HG03457 (cell line): ENCODE measurements around the gene GOLGA6L1.
"Not testable (repeated sequence)": the region's sequence is repeated elsewhere in the genome, so short reads cannot be mapped to it uniquely, and the experiment has no call there.

Source experiments
- ATAC-seq: cut with Tn5 transposase; IDR thresholded peaks from one replicate; pipeline ENCODE4 v1.9.1; 2021; ENCODE audit warnings: moderate number of reproducible peaks; ENCODE audit not compliant: unreplicated experiment

The GOLGA6L1 gene, protein sequence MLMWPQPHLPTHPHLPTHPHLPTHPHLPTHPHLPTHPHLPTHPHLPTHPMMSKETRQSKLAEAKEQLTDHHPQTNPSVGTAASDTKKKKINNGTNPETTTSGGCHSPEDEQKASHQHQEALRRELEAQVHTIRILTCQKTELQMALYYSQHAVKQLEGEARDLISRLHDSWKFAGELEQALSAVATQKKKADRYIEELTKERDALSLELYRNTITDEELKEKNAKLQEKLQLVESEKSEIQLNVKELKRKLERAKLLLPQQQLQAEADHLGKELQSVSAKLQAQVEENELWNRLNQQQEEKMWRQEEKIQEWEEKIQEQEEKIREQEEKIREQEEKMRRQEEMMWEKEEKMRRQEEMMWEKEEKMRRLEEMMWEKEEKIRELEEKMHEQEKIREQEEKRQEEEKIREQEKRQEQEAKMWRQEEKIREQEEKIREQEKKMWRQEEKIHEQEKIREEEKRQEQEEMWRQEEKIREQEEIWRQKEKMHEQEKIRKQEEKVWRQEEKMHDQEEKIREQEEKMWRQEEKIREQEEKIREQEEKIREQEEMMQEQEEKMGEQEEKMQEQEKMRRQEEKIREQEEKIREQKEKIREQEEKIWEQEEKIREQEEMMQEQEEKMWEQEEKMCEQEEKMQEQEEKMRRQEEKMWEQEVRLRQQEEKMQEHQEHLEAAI

DNA sequence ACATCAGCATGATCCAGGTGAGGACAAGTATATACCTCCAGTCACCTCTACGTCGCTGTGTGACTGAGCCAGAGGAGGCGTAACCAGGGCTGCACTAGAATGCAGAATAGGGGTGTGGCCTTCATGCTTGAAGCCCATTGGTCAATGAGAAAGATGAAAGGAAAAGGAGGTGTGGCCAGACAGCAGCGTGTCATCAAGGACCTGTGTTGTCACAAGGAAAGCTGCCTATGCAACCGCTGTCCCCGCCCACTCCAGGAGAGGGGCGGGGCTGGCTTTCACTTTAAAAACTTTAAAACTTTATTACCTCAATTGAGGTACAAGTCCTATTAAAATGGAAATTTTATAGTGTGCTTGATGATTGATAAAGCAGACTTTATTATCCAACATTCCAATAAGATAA, at the start of gene GOLGA6L1:
TSS of gene GOLGA6L1 (minus strand) at position 101 of the 400 bp plus-strand sequence. CDS start at position 10, 91 bp downstream.
- ATAC-seq = not testable (repeated sequence)

DNA sequence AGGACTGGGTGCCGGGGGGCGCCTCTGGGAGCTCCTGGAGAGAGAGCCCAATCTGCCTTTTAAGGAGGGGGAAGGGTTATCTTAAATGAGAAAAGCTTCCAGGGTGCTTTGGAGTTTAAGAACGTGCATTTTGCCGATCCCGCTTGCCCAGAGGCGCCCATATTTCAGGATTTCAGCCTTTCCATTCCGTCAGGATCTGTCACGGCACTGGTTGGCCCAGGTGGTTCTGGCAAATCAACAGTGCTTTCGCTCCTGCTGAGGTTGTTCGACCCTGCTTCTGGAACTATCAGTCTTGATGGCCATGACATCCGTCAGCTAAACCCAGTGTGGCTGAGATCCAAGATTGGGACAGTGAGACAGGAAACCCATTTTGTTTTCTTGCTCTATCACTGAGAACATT, 44.6 kb upstream of the GOLGA6L1 start:
- ATAC-seq = not testable (repeated sequence)

DNA sequence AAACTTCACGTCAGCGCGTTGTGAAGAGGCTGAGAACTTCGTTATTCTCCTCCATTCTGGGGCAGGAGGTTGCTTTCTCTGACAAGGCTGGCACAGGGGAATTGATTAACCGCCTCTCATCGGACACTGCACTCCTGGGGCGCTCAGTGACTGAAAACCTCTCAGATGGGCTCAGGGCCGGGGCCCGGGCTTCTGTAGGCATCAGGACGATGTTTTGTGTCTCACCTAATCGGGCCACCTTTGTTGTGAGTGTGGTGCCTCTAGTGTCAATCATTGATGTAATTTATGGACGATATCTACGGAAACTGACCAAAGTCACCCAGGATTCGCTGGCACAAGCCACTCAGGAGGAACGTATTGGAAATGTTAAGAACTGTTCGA, 43.9 kb upstream of the GOLGA6L1 start:
- not testable (repeated sequence) for ATAC-seq

DNA sequence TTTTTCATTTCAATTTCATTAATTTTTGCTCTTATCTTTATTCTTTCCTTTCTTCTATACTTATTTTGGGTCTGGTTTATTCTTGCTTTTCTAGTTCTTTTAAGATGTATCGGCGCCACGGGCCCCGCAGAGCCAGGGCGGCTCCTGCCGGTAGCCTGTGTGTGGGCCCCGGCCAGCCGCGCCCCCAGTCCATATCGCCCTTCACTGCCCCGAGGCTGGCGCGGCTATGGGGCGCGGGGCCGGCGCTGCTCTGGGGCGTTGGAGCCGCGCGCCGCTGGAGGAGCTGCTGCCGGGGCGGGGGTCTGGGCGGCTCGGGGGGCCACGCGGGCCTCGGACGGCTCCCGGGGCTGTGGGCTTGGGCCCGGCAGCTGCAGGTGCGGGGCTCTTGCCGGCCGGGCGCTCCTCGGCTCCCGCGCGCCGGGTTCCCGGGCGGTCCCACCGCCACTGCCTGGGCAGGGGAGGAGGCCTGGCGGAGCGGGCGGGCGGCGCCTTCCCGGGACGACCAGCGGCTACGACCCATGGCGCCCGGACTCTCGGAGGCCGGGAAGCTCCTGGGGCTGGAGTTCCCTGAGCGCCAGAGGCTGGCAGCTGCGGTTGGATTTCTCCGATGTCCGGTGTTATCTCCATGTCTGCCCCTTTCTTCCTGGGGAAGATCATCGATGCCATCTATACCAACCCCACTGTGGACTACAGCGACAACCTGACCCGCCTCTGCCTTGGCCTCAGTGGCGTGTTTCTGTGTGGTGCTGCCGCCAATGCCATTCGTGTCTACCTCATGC, 43.3 kb upstream of the GOLGA6L1 start:
- not testable (repeated sequence) for ATAC-seq

DNA sequence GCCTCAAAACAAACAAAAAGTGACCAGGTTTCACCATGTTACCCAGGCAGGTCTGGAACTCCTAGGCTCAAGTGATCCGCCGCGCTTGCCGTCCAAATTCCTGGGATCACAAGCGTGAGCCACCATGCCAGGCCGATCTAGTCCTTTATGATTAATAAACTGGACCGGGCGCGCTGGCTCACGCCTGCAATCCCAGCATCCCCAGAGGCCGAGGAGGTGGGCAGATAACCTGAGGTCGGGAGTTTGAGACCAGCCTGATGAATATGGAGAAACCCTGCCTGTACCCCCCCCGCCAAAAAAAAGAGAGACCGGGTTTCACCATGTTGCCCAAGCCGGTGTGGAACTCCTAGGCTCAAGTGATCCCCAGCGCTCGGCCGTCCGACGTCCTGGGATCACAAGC, 40.1 kb upstream of the GOLGA6L1 start:
- not testable (repeated sequence) for ATAC-seq

DNA sequence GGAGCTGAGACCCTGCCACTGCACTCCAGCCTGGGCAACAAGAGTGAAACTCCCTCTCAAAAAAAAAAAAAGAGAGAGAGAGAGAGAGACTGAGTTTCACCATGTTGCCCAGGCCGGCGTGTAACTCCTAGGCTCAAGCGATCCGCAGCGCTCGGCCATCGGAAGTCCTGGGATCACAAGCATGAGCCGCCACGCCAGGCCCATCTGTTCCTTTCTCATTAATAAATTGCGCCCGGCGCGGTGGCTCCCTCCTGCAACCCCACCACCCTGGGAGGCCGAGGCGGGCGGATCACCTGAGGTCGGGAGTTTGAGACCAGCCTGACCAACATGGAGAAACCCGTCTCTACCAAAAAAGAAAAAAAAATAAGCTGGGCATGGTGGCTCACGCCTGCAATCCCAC, 39.0 kb upstream of the GOLGA6L1 start:
- not testable (repeated sequence) for ATAC-seq

DNA sequence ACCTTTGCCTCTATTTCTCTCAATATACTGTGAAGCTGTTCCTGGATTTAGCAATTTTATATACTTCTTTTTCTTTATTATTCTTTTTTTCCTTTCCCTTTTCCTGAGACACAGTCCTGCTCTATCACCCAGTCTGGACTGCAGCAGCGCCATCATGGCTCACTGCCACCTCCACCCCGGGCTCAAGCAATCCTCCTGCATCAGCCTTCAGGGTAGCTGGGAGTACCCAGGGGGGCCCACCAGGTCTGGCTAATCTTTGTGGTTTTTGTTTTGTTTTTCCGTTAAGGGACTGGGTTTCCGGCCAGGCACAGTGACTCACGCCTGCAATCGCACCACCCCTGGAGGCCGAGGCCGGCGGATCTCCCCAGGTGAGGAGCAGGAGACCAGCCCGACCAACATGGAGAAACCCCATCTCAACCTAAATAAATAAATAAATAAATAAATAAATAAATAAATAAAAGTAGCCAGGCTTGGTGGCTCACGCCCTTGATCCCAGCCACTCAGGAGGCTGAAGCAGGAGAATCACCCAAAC, 38.1 kb upstream of the GOLGA6L1 start:
- not testable (repeated sequence) for ATAC-seq

DNA sequence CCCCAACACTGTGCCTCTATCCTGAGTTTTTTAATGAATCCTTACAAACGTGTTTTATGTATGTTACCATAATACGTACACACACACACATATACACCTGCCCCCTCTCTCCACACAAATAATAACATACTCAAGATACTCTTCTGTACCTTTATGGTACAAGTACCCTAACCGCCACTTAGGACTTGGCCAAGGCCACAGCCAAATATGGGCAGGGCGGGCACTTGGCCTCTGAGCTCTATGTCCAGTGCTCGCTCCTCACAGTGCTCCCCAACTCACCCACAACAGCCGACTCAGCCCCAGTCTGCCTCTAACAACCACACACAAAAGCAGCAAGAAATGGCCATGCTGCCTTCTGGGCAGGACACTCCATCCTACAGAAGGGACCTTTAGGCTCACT, 3.8 kb downstream of the GOLGA6L1 start:
- ATAC-seq = not testable (repeated sequence)

DNA sequence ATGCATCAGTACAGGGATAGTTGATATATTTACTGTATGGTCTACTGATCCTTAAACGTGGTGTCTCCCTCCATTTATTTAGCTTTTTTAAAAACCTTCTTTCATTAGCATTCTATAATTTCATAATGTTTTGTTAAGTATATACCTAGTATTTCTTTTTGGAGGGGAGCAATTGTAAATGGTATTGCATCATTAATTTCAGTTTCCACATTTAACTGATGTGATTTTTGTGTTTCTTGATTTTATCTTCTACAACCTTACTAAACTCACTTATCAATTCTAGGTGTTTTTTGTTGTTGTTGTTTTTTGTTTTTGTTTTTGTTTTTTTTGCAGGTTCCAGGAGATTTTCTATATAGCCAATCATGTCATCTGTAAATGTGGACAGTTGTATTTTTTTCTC, 18.4 kb downstream of the GOLGA6L1 start:
- no peak for ATAC-seq

DNA sequence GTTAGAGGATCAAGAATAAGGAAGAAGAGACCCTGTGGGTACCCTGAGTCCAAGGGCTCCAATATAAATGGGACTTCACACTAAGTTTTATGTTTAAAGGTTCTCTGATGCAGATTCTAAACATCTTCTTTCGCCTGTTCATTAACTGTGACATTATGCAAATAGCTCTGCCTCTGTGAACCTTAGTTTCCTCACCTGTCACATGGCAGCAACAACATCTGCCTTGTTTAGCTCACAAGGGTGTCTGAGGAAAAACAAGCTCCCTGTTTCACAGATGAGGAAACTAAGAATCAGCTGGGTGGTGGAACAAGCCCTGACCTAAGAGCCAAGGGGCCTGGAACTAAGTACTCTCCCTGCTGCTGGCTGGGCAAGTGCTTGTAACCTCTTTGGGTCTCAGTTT, 40.8 kb downstream of the GOLGA6L1 start:
- ATAC-seq = no peak

DNA sequence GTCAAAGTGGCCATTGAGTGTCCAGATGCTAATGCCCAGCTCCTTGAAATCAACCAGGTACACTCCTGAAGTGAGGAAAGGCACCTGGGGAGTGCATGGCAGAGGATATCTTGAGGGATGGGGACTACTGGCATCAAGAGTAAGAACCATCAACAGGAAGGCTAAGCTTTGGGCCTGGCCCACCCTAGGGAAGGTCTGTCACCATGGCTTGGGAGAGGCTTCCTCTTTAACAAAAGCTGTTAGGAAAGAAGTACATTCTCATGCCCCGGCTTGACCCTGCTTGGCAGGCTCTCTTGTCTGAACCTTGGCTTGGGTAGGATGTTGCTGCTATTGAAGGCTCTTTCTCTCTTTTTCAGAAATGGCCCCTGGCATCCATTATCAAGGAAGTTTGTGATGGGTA, 53.5 kb downstream of the GOLGA6L1 start:
- no peak for ATAC-seq

DNA sequence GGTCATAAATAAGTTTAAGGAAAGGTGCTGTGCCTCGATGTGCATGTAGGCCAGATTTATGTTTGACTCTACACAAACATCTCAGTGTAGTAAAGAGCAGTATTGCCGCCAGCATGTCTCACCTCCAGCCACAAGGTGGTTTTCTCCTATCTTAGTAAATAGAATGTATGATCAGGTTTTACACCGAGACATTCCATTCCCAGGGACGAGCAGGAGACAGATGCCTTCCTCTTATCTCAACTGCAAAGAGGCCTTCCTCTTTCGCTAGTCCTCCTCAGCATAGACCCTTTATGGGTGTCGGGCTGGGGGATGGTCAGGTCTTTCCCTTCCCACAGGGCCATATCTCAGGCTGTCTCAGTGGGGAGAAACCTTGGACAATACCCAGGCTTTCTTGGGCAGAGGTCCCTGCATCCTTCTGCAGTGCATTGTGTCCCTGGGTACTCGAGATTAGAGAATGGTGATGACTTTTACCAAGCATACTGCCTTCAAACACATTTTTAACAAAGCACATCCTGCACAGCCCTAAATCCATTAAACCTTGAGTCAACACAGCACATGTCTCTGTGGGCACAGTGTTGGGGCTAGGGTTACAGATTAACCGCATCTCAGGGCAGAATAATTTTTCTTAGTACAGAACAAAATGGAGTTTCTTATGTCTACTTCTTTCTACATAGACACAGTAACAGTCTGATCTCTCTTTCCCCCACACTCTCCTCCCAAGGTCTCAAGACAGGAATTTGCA, 54.5 kb downstream of the GOLGA6L1 start:
- ATAC-seq = not testable (repeated sequence)

DNA sequence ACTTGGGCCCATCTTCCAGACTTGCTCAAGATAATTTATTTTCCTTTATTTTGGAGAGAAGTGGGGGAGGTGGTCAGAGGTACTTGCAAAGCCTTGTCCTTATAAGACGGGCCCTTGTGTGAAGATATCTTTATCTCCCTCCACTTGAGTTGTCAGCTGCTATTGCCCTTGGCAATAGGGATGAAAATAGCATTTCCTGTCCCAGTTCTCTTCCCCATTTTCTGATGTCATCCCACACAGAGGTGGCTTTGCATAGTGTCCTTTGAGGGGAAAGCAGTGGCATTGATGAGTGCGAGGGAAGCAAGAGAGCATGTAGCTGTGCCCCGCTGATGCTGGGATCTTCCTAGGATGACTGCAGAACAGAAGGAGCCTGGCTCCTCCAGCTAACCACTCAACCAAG, 55.4 kb downstream of the GOLGA6L1 start:
- ATAC-seq = no peak

DNA sequence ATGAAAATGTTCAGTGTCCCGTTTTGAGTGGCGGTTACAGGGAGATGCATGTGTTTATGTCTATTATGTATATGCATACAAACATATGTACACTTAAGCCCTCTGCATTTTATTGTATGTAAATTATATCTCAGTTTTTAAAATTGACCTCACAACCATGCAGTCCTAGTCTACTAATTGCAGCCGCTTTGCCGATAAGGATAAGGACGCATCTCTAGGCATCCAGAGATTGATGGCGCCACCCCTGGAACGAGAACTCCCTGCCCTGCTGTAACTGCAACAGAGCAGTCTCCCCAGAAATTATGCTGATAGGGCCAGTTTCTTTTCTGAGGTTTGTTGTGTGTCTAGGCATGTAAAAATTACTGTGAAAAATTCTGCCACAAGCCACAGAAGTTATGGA, 56.9 kb downstream of the GOLGA6L1 start:
- no peak for ATAC-seq
